Measurements from ENCODE around the gene KLHL7.

GRCh38 chr7:23164846-23165245 is 59.3 kb downstream of the KLHL7 start:
- TF ChIP-seq, protein P1, sequence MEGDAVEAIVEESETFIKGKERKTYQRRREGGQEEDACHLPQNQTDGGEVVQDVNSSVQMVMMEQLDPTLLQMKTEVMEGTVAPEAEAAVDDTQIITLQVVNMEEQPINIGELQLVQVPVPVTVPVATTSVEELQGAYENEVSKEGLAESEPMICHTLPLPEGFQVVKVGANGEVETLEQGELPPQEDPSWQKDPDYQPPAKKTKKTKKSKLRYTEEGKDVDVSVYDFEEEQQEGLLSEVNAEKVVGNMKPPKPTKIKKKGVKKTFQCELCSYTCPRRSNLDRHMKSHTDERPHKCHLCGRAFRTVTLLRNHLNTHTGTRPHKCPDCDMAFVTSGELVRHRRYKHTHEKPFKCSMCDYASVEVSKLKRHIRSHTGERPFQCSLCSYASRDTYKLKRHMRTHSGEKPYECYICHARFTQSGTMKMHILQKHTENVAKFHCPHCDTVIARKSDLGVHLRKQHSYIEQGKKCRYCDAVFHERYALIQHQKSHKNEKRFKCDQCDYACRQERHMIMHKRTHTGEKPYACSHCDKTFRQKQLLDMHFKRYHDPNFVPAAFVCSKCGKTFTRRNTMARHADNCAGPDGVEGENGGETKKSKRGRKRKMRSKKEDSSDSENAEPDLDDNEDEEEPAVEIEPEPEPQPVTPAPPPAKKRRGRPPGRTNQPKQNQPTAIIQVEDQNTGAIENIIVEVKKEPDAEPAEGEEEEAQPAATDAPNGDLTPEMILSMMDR (IDR thresholded peaks at IDR 0.05; ENCODE audit: poor library complexity, severe bottlenecking), result no peak
- no peak for TF ChIP-seq EP300 (conservative IDR thresholded peaks at IDR 0.05; ENCODE audit: poor library complexity, severe bottlenecking)
- no peak for TF ChIP-seq RAD21 (conservative IDR thresholded peaks at IDR 0.05)
- TF ChIP-seq EZH2 (IDR thresholded peaks at IDR 0.05; ENCODE audit: borderline replicate concordance, insufficient read depth, low read length, poor library complexity, severe bottlenecking), result no peak
- TF ChIP-seq SMC3 (conservative IDR thresholded peaks at IDR 0.05; ENCODE audit: poor library complexity), result no peak
- no peak for TF ChIP-seq REST (IDR thresholded peaks at IDR 0.05; ENCODE audit: borderline replicate concordance)

Data from neural cell (in vitro differentiated cells).